SJSA1 (cell line): Measurements from ENCODE around the gene MLLT3. TPM values are rescaled to one million over a fixed set of nuclear protein-coding genes. Genes with fewer than 3 reads are reported as not detected.

Experiments used
- DNase-seq, 2 experiments: peaks; one replicate each; pipeline ENCODE4 v3.0.0-alpha.2; 2015 to 2020; ENCODE audit warnings: low spot score in 2 of 2, low read depth in 1 of 2
- H3K27ac ChIP-seq: fragments of 250-450 bp; sonication (Bioruptor Pico); 2 replicates; pipeline ENCODE4 v1.5.1; 2020; ENCODE audit warnings: mild to moderate bottlenecking, moderate library complexity
- H3K27me3 ChIP-seq: fragments of 250-450 bp; sonication (Bioruptor Pico); replicated peaks from 2 replicates; pipeline ENCODE4 v1.5.1; 2020; ENCODE audit warnings: mild to moderate bottlenecking, moderate library complexity
- H3K36me3 ChIP-seq: fragments of 250-450 bp; sonication (Bioruptor Pico); 2 replicates; pipeline ENCODE4 v1.5.1; 2020; ENCODE audit warnings: mild to moderate bottlenecking
- H3K4me1 ChIP-seq: fragments of 250-450 bp; sonication (Bioruptor Pico); replicated peaks from 2 replicates; pipeline ENCODE4 v1.6.1; 2021; ENCODE audit warnings: mild to moderate bottlenecking
- H3K4me3 ChIP-seq: fragments of 250-450 bp; sonication (Bioruptor Pico); 2 replicates; pipeline ENCODE4 v1.5.1; 2020; ENCODE audit warnings: mild to moderate bottlenecking
- H3K9me3 ChIP-seq: fragments of 250-450 bp; sonication (Bioruptor Pico); replicated peaks from 2 replicates; pipeline ENCODE4 v1.5.1; 2020; ENCODE audit warnings: mild to moderate bottlenecking
- total RNA-seq: library from RNA; depleted of rRNA; stranded (reverse); fragments of >200 nt; shearing (Covaris generic); gene quantifications from 2 replicates; pipeline ENCODE4 v1.2.3, GENCODE V29; 2014

Gene MLLT3
- total RNA-seq, 1 experiment from 2014 or later = 13.9 TPM

- H3K4me3 ChIP-seq = no peak overlapping the region
- H3K9me3 ChIP-seq = no peaks in the 10 kb centered on the region
- H3K4me1 ChIP-seq = peaks cover 6% of the 10 kb centered on the region; the same call in 1 of the 2 replicates
- no peaks in the 10 kb centered on the region for H3K36me3 ChIP-seq
- no peak overlapping the region for H3K27ac ChIP-seq
- no peak for DNase-seq
- no peaks in the 10 kb centered on the region for H3K27me3 ChIP-seq
Observed at GRCh38 chr9:20437476-20437875, 184.8 kb downstream of the MLLT3 start.

- Histone ChIP-seq H3K27ac (no peak overlapping the region), H3K36me3 (no peaks in the 10 kb centered on the region), H3K4me1 (peaks cover 6% of the 10 kb centered on the region; the same call in 1 of the 2 replicates), H3K4me3 (no peak overlapping the region), H3K9me3 (no peaks in the 10 kb centered on the region), H3K27me3 (no peaks in the 10 kb centered on the region)
- DNase-seq = no peak
Observed at GRCh38 chr9:20436476-20437195, 185.7 kb downstream of the MLLT3 start.

- no peaks in the 10 kb centered on the region for H3K36me3 ChIP-seq
- no peaks in the 10 kb centered on the region for H3K4me1 ChIP-seq
- H3K27me3 ChIP-seq = no peaks in the 10 kb centered on the region
- no peak overlapping the region for H3K27ac ChIP-seq
- H3K4me3 ChIP-seq = no peak overlapping the region
- no peaks in the 10 kb centered on the region for H3K9me3 ChIP-seq
- DNase-seq = no peak
Observed at GRCh38 chr9:20428976-20429375, 193.3 kb downstream of the MLLT3 start.

GRCh38 chr9:20427359-20427758 lies 194.9 kb downstream of the MLLT3 start:
- no peaks in the 10 kb centered on the region for H3K36me3 ChIP-seq
- no peak for DNase-seq
- no peak overlapping the region for H3K4me3 ChIP-seq
- H3K4me1 ChIP-seq = no peaks in the 10 kb centered on the region
- no peak overlapping the region for H3K27ac ChIP-seq
- H3K27me3 ChIP-seq = no peaks in the 10 kb centered on the region
- no peaks in the 10 kb centered on the region for H3K9me3 ChIP-seq

GRCh38 chr9:20426019-20426418 lies 196.3 kb downstream of the MLLT3 start:
- H3K27ac ChIP-seq = no peak overlapping the region
- no peaks in the 10 kb centered on the region for H3K4me1 ChIP-seq
- H3K4me3 ChIP-seq = no peak overlapping the region
- no peaks in the 10 kb centered on the region for H3K36me3 ChIP-seq
- no peak for DNase-seq
- H3K9me3 ChIP-seq = no peaks in the 10 kb centered on the region
- H3K27me3 ChIP-seq = no peaks in the 10 kb centered on the region

- no peak for DNase-seq
Observed at GRCh38 chr9:20419533-20419932, 202.8 kb downstream of the MLLT3 start.

GRCh38 chr9:20418485-20418884 lies 203.8 kb downstream of the MLLT3 start:
- H3K4me3 ChIP-seq = no peak overlapping the region
- no peaks in the 10 kb centered on the region for H3K9me3 ChIP-seq
- H3K36me3 ChIP-seq = no peaks in the 10 kb centered on the region
- H3K27me3 ChIP-seq = no peaks in the 10 kb centered on the region
- H3K27ac ChIP-seq = no peak overlapping the region
- no peaks in the 10 kb centered on the region for H3K4me1 ChIP-seq
- DNase-seq = no peak

More at GRCh38 chr9:20419533-20419932, 202.8 kb downstream of the MLLT3 start:
- no peaks in the 10 kb centered on the region for H3K4me1 ChIP-seq
- no peaks in the 10 kb centered on the region for H3K9me3 ChIP-seq
- no peaks in the 10 kb centered on the region for H3K36me3 ChIP-seq
- H3K4me3 ChIP-seq = no peak overlapping the region
- H3K27ac ChIP-seq = no peak overlapping the region
- H3K27me3 ChIP-seq = no peaks in the 10 kb centered on the region

GRCh38 chr9:20417373-20418080 lies 204.8 kb downstream of the MLLT3 start:
- no peak for DNase-seq
- no peaks in the 10 kb centered on the region for H3K4me1 ChIP-seq
- H3K27ac ChIP-seq = no peak overlapping the region
- no peaks in the 10 kb centered on the region for H3K27me3 ChIP-seq
- H3K36me3 ChIP-seq = no peaks in the 10 kb centered on the region
- H3K9me3 ChIP-seq = no peaks in the 10 kb centered on the region
- no peak overlapping the region for H3K4me3 ChIP-seq

- DNase-seq = no peak
- H3K9me3 ChIP-seq = no peaks in the 10 kb centered on the region
- H3K36me3 ChIP-seq = no peaks in the 10 kb centered on the region
- no peaks in the 10 kb centered on the region for H3K27me3 ChIP-seq
- H3K4me1 ChIP-seq = no peaks in the 10 kb centered on the region
- no peak overlapping the region for H3K27ac ChIP-seq
- no peak overlapping the region for H3K4me3 ChIP-seq
Observed at GRCh38 chr9:20414150-20414549, 208.1 kb downstream of the MLLT3 start.

- Histone ChIP-seq H3K4me1 (no peaks in the 10 kb centered on the region), H3K9me3 (no peaks in the 10 kb centered on the region), H3K27ac (no peak overlapping the region), H3K27me3 (no peaks in the 10 kb centered on the region), H3K4me3 (no peak overlapping the region), H3K36me3 (no peaks in the 10 kb centered on the region)
- no peak for DNase-seq
Observed at GRCh38 chr9:20409321-20410092, 212.8 kb downstream of the MLLT3 start.

- Histone ChIP-seq H3K36me3 (no peaks in the 10 kb centered on the region), H3K27me3 (no peaks in the 10 kb centered on the region), H3K4me1 (no peaks in the 10 kb centered on the region), H3K4me3 (no peak overlapping the region), H3K9me3 (no peaks in the 10 kb centered on the region), H3K27ac (no peak overlapping the region)
- no peak for DNase-seq
Observed at GRCh38 chr9:20408513-20408912, 213.8 kb downstream of the MLLT3 start.

- no peaks in the 10 kb centered on the region for H3K9me3 ChIP-seq
- DNase-seq = no peak
- H3K4me1 ChIP-seq = no peaks in the 10 kb centered on the region
- H3K36me3 ChIP-seq = no peaks in the 10 kb centered on the region
- H3K27me3 ChIP-seq = no peaks in the 10 kb centered on the region
- H3K27ac ChIP-seq = no peak overlapping the region
- no peak overlapping the region for H3K4me3 ChIP-seq
Observed at GRCh38 chr9:20407013-20407412, 215.3 kb downstream of the MLLT3 start.

- Histone ChIP-seq H3K36me3 (no peaks in the 10 kb centered on the region), H3K4me3 (no peak overlapping the region), H3K27ac (no peak overlapping the region), H3K9me3 (no peaks in the 10 kb centered on the region), H3K4me1 (no peaks in the 10 kb centered on the region), H3K27me3 (no peaks in the 10 kb centered on the region)
- no peak for DNase-seq
Observed at GRCh38 chr9:20406344-20406743, 216.0 kb downstream of the MLLT3 start.

GRCh38 chr9:20405616-20406015 lies 216.7 kb downstream of the MLLT3 start:
- no peaks in the 10 kb centered on the region for H3K4me1 ChIP-seq
- H3K4me3 ChIP-seq = no peak overlapping the region
- H3K27ac ChIP-seq = no peak overlapping the region
- no peaks in the 10 kb centered on the region for H3K9me3 ChIP-seq
- H3K27me3 ChIP-seq = no peaks in the 10 kb centered on the region
- H3K36me3 ChIP-seq = no peaks in the 10 kb centered on the region
- no peak for DNase-seq
